ENCODE results near the gene SLC6A19.
"Not testable (repeated sequence)": the region's sequence is repeated elsewhere in the genome, so short reads cannot be mapped to it uniquely, and the experiment has no call there.

Gene SLC6A19

DNA sequence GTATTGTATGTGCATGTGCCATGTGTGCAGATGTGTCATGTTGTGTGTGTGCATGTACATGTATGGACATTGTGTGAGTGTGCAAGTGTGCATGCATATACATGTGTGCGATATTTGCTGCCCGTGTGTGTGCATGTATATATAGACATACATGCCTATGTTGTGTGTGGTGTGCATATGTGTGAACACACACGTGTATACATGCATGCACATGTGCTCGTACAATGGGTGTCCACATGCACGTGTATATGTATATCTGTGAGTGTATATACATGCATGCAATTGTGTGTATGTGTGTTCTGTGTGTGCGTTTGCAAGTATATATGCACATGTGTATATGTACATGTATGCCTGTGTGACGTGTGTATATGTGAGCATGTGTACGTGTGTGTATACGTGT, 20.8 kb downstream of the SLC6A19 start:
- DNase-seq (ENCODE audit: insufficient read length) (no peak), FAIRE-seq (no peak)
- TF ChIP-seq TAF1 (IDR thresholded peaks at IDR 0.05; ENCODE audit: borderline replicate concordance, low read depth, low read length) = no peak
- no peak for TF ChIP-seq POLR2AphosphoS5 (IDR thresholded peaks at IDR 0.05; ENCODE audit: low read depth, low read length)
- TF ChIP-seq POLR2A (IDR thresholded peaks at IDR 0.05; ENCODE audit: low read depth, low read length) = no peak

DNA sequence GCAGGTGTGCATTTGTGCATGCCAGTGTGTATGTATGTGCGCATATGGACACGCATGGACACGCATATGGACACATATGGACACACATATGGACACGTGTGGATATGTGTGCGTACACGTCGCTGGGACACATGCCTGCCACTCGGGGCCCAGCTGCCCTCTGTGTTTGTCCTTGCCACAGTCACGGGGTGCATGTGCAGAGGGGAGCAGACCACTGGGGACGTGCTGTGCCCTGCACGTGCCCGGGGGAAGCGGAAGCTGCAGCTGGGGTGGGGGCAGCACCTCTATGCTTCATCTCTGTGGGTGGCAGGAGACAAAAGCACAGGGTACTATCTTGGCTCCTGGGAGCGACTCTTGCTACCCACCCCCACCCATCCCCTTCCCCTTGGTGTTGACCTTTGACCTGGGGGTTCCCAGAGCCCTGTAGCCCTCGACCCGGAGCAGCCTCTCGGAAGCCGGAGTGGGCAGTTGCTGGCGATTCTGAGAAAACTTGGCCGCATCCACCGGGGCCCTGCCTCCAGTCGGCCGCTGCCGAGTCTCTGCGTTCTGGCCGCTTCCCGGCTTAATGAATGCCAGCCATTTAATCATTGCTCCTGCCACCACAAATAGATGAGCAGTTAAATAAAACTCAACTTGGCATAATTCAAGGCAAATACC, 21.4 kb downstream of the SLC6A19 start:
- FAIRE-seq = no peak
- no peak for TF ChIP-seq TAF1 (IDR thresholded peaks at IDR 0.05; ENCODE audit: borderline replicate concordance, low read depth, low read length)
- TF ChIP-seq POLR2AphosphoS5 (IDR thresholded peaks at IDR 0.05; ENCODE audit: low read depth, low read length) = no peak
- TF ChIP-seq POLR2A (IDR thresholded peaks at IDR 0.05; ENCODE audit: low read depth, low read length) = no peak
- DNase-seq (ENCODE audit: insufficient read length) = no peak

GRCh38 chr5:1223278-1223670, 21.9 kb downstream of the SLC6A19 start:
- no peak for TF ChIP-seq POLR2AphosphoS5 (IDR thresholded peaks at IDR 0.05; ENCODE audit: low read depth, low read length)
- no peak for TF ChIP-seq POLR2A (IDR thresholded peaks at IDR 0.05; ENCODE audit: low read depth, low read length)
- TF ChIP-seq TAF1 (IDR thresholded peaks at IDR 0.05; ENCODE audit: borderline replicate concordance, low read depth, low read length) = no peak
- DNase-seq (ENCODE audit: insufficient read length) = no peak
- no peak for FAIRE-seq

- no peak for FAIRE-seq
Observed at GRCh38 chr5:1224631-1225030, 23.2 kb downstream of the SLC6A19 start.

DNA sequence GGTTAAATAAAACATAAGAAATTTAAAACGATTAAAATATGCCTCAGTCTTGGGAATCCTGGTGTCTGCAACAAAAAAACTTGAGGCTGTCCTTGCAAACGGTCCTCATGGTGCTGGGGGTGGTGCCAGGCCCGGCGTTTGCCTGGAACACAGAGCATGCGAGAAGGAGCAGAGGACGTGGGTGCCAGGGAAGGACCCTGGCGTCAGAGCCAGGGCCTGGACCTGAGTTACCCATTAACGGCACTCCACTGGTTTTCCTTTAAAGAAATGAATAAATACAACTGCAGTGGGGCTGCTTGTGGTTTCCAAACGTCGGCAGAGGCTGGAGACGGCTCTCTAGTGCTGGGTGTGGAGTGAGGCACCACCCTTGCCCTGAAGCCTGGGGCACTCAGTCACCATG, 23.7 kb downstream of the SLC6A19 start, which contains the start of gene SLC6A18:
TSS of gene SLC6A18 (plus strand) at position 301 of the 400 bp plus-strand sequence. CDS start at position 398, 97 bp downstream.
- TF ChIP-seq POLR2A (IDR thresholded peaks at IDR 0.05; ENCODE audit: low read depth, low read length) = no peak
- TF ChIP-seq POLR2AphosphoS5 (IDR thresholded peaks at IDR 0.05; ENCODE audit: low read depth, low read length) = no peak
- no peak for TF ChIP-seq TAF1 (IDR thresholded peaks at IDR 0.05; ENCODE audit: borderline replicate concordance, low read depth, low read length)
- DNase-seq (ENCODE audit: insufficient read length) (no peak), FAIRE-seq (no peak)

More at GRCh38 chr5:1224631-1225030, 23.2 kb downstream of the SLC6A19 start:
- TF ChIP-seq POLR2A (IDR thresholded peaks at IDR 0.05; ENCODE audit: low read depth, low read length) (no peak), TAF1 (IDR thresholded peaks at IDR 0.05; ENCODE audit: borderline replicate concordance, low read depth, low read length) (no peak), POLR2AphosphoS5 (IDR thresholded peaks at IDR 0.05; ENCODE audit: low read depth, low read length) (no peak)
- no peak for DNase-seq (ENCODE audit: insufficient read length)

- TF ChIP-seq POLR2A (IDR thresholded peaks at IDR 0.05; ENCODE audit: low read depth, low read length) (no peak), POLR2AphosphoS5 (IDR thresholded peaks at IDR 0.05; ENCODE audit: low read depth, low read length) (no peak), TAF1 (IDR thresholded peaks at IDR 0.05; ENCODE audit: borderline replicate concordance, low read depth, low read length) (no peak)
- no peak for FAIRE-seq
Observed at GRCh38 chr5:1226231-1226630, 24.8 kb downstream of the SLC6A19 start.

GRCh38 chr5:1226839-1227581, 25.6 kb downstream of the SLC6A19 start:
- FAIRE-seq (no peak), DNase-seq (ENCODE audit: insufficient read length) (no peak)
- TF ChIP-seq POLR2A (IDR thresholded peaks at IDR 0.05; ENCODE audit: low read depth, low read length) = no peak
- TF ChIP-seq POLR2AphosphoS5 (IDR thresholded peaks at IDR 0.05; ENCODE audit: low read depth, low read length) = no peak
- no peak for TF ChIP-seq TAF1 (IDR thresholded peaks at IDR 0.05; ENCODE audit: borderline replicate concordance, low read depth, low read length)

More at GRCh38 chr5:1226231-1226630, 24.8 kb downstream of the SLC6A19 start:
- DNase-seq (ENCODE audit: insufficient read length) = no peak

- TF ChIP-seq POLR2AphosphoS5 (IDR thresholded peaks at IDR 0.05; ENCODE audit: low read depth, low read length) = no peak
- TF ChIP-seq POLR2A (IDR thresholded peaks at IDR 0.05; ENCODE audit: low read depth, low read length) = no peak
- no peak for TF ChIP-seq TAF1 (IDR thresholded peaks at IDR 0.05; ENCODE audit: borderline replicate concordance, low read depth, low read length)
- DNase-seq (ENCODE audit: insufficient read length) = no peak
- no peak for FAIRE-seq
Observed at GRCh38 chr5:1227667-1228066, 26.3 kb downstream of the SLC6A19 start.

- FAIRE-seq (no peak), DNase-seq (ENCODE audit: insufficient read length) (no peak)
- TF ChIP-seq POLR2AphosphoS5 (IDR thresholded peaks at IDR 0.05; ENCODE audit: low read depth, low read length) (no peak), POLR2A (IDR thresholded peaks at IDR 0.05; ENCODE audit: low read depth, low read length) (no peak), TAF1 (IDR thresholded peaks at IDR 0.05; ENCODE audit: borderline replicate concordance, low read depth, low read length) (no peak)
Observed at GRCh38 chr5:1228120-1228519, 26.7 kb downstream of the SLC6A19 start.

- not testable (repeated sequence) for FAIRE-seq; DNase-seq (ENCODE audit: insufficient read length)
Observed at GRCh38 chr5:1229023-1229422, 27.6 kb downstream of the SLC6A19 start.

GRCh38 chr5:1229822-1230221, 28.4 kb downstream of the SLC6A19 start:
- TF ChIP-seq POLR2AphosphoS5 (IDR thresholded peaks at IDR 0.05; ENCODE audit: low read depth, low read length) (no peak), POLR2A (IDR thresholded peaks at IDR 0.05; ENCODE audit: low read depth, low read length) (no peak), TAF1 (IDR thresholded peaks at IDR 0.05; ENCODE audit: borderline replicate concordance, low read depth, low read length) (no peak)
- DNase-seq (ENCODE audit: insufficient read length) = no peak
- no peak for FAIRE-seq

DNA sequence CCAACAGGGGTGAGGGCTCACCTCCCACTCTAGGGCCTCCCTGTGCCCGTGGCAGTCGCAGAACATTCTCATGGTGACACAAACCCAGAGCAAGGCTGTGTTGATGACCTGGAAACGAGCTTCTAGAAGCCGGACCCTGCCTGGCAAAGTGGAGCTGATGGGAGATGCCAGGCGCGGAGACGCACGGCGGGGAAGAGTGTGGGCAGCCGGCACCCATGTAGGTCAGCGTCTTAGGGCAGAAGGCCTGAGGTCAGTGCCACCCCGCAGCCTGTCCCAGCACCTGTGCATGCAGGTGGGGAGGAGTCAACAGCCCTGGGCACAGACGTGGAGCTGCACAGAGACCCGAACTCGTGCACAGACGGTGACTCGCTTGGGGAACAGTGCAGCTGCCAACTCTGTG, 29.2 kb downstream of the SLC6A19 start:
- no peak for DNase-seq (ENCODE audit: insufficient read length)
- no peak for FAIRE-seq
- TF ChIP-seq POLR2A (IDR thresholded peaks at IDR 0.05; ENCODE audit: low read depth, low read length) = no peak
- TF ChIP-seq POLR2AphosphoS5 (IDR thresholded peaks at IDR 0.05; ENCODE audit: low read depth, low read length) = no peak
- no peak for TF ChIP-seq TAF1 (IDR thresholded peaks at IDR 0.05; ENCODE audit: borderline replicate concordance, low read depth, low read length)

Measured in GM12892 (cell line).